Stimulated activated CD8-positive, alpha-beta memory T cell treated with anti-CD3 and anti-CD28 coated beads, Interleukin-15, amount 100 ng/mL, for 48 hours (primary cell): ENCODE data around the gene MYL5.
"Not testable (repeated sequence)": the region's sequence is repeated elsewhere in the genome, so short reads cannot be mapped to it uniquely, and the experiment has no call there.

Source experiments
- DNase-seq, 2 donors: peaks; one replicate each; pipeline ENCODE4 v3.0.0-alpha.2; 2020; ENCODE audit warnings: low read depth in 2 of 2

Gene MYL5

GRCh38 chr4:725391-726234 is 51.3 kb downstream of the MYL5 start:
- DNase-seq = no peak

GRCh38 chr4:726235-726787 is 52.0 kb downstream of the MYL5 start:
- no peak for DNase-seq

- DNase-seq = no peak
These were observed 52.5 kb downstream of the MYL5 start for GRCh38 chr4:726838-727237.

- no peak for DNase-seq
These were observed 53.2 kb downstream of the MYL5 start for GRCh38 chr4:727576-727975.

GRCh38 chr4:729336-730315 is 55.3 kb downstream of the MYL5 start:
- DNase-seq = no peak

GRCh38 chr4:730511-730910 is 56.2 kb downstream of the MYL5 start:
- DNase-seq = no peak

- not testable (repeated sequence) for DNase-seq
These were observed 56.9 kb downstream of the MYL5 start for GRCh38 chr4:730946-731904.
